Measurements from ENCODE around the gene CADPS2.

DNA sequence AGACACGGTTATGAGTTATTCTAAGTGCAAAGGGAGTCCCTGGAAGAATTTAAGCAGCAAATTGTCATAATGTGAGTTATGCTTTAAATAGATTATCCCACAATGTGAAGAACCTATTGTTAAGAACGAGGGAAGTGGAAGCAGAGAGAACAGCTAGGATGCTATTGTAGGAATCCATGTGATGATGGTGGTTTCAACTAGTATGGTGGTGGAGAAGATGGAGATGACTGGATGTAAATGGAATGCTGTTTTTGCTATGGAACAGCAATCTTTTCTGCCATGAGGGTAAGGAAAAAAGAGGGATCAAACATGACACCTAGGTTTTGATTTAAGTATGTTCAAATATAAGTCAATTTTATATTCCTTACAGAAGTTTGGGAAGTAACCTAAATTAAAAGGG, 378.7 kb downstream of the CADPS2 start:
- no peak for TF ChIP-seq POLR2A (IDR thresholded peaks at IDR 0.05)
- TF ChIP-seq, protein P1, sequence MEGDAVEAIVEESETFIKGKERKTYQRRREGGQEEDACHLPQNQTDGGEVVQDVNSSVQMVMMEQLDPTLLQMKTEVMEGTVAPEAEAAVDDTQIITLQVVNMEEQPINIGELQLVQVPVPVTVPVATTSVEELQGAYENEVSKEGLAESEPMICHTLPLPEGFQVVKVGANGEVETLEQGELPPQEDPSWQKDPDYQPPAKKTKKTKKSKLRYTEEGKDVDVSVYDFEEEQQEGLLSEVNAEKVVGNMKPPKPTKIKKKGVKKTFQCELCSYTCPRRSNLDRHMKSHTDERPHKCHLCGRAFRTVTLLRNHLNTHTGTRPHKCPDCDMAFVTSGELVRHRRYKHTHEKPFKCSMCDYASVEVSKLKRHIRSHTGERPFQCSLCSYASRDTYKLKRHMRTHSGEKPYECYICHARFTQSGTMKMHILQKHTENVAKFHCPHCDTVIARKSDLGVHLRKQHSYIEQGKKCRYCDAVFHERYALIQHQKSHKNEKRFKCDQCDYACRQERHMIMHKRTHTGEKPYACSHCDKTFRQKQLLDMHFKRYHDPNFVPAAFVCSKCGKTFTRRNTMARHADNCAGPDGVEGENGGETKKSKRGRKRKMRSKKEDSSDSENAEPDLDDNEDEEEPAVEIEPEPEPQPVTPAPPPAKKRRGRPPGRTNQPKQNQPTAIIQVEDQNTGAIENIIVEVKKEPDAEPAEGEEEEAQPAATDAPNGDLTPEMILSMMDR (IDR thresholded peaks at IDR 0.05): no peak

All from right lobe of liver (tissue), 4 donors.